NCI-H1092 (cell line): ENCODE measurements around the gene WIPI1.

Source experiments
- DNase-seq: peaks from one replicate; lab custom pipeline; 2025; lab: John Stamatoyannopoulos, UW

Gene WIPI1

GRCh38 chr17:68460715-68461114 lies 3.4 kb upstream of the WIPI1 start:
- DNase-seq, result no peak

- no peak for DNase-seq
Observed at GRCh38 chr17:68460146-68460545, 2.9 kb upstream of the WIPI1 start.

- DNase-seq, result no peak
Observed at GRCh38 chr17:68459037-68459639, 1.8 kb upstream of the WIPI1 start.

GRCh38 chr17:68458260-68459036 lies 1.2 kb upstream of the WIPI1 start:
- no peak for DNase-seq

GRCh38 chr17:68457539-68458259 lies 403 bp upstream of the WIPI1 start:
- DNase-seq, result peak; percentile 92

GRCh38 chr17:68456339-68457167 lies 743 bp downstream of the WIPI1 start:
- no peak for DNase-seq

- DNase-seq, result no peak
Observed at GRCh38 chr17:68455901-68456338, 1.4 kb downstream of the WIPI1 start.

GRCh38 chr17:68453991-68454665 lies 3.2 kb downstream of the WIPI1 start:
- no peak for DNase-seq

GRCh38 chr17:68452724-68453290 lies 4.5 kb downstream of the WIPI1 start:
- DNase-seq, result no peak

GRCh38 chr17:68451670-68452354 lies 5.5 kb downstream of the WIPI1 start:
- no peak for DNase-seq

- DNase-seq, result no peak
Observed at GRCh38 chr17:68450801-68451200, 6.5 kb downstream of the WIPI1 start.

- peak; percentile 30 for DNase-seq
Observed at GRCh38 chr17:68450391-68450790, 6.9 kb downstream of the WIPI1 start.

- DNase-seq, result no peak
Observed at GRCh38 chr17:68449021-68449739, 8.1 kb downstream of the WIPI1 start.

- DNase-seq, result no peak
Observed at GRCh38 chr17:68446626-68447041, 10.7 kb downstream of the WIPI1 start.

GRCh38 chr17:68445671-68446070 lies 11.6 kb downstream of the WIPI1 start:
- DNase-seq, result no peak

GRCh38 chr17:68443972-68444464 lies 13.3 kb downstream of the WIPI1 start:
- no peak for DNase-seq

- DNase-seq, result no peak
Observed at GRCh38 chr17:68441070-68441770, 16.1 kb downstream of the WIPI1 start.

GRCh38 chr17:68440526-68440925 lies 16.8 kb downstream of the WIPI1 start:
- no peak for DNase-seq

GRCh38 chr17:68439656-68440290 lies 17.5 kb downstream of the WIPI1 start:
- DNase-seq, result no peak
